ENCODE data around the gene PLD6.

GRCh38 chr17:17213775-17214174 is 7.6 kb upstream of the PLD6 start:
- TF ChIP-seq CTCF (conservative IDR thresholded peaks at IDR 0.05; ENCODE audit: low read length): no peak
- TF ChIP-seq EZH2phosphoT487 (IDR thresholded peaks at IDR 0.05; ENCODE audit: borderline replicate concordance): no peak

Data from Loucy (cell line).